OCI-LY7 (cell line): Measurements from ENCODE around the gene CERCAM. TPM values are rescaled to one million over a fixed set of nuclear protein-coding genes. Genes with fewer than 3 reads are reported as not detected.

Experiments used
- BruUV-seq: library from RNA; stranded (reverse); fragments of 400-500 nt; replicated peaks from 2 replicates; lab custom pipeline; 2021; lab: Mats Ljungman, UMichigan
- CTCF ChIA-PET: fragments of 300-600 bp; sonication (Branson Sonifier 250); formaldehyde crosslinking; loops from one replicate; lab custom pipeline; 2022; ENCODE audit warnings: antibody characterized with exemption; ENCODE audit not compliant: unreplicated experiment; lab: Charles Lee
- POLR2A ChIA-PET: fragments of 300-600 bp; sonication (Branson Sonifier 250); formaldehyde crosslinking; loops from one replicate; lab custom pipeline; 2022; ENCODE audit warnings: antibody characterized with exemption; lab: Charles Lee
- DNase-seq: peaks from one replicate; pipeline ENCODE4 v3.0.0-alpha.2; 2015; ENCODE audit warnings: low spot score
- H2AFZ ChIP-seq: fragments of 200-600 bp; sonication (generic), shearing (Covaris generic); 2 replicates; pipeline ENCODE4 v1.6.1; 2014; ENCODE audit warnings: mild to moderate bottlenecking, antibody characterized with exemption, low read length, moderate library complexity
- H3K27ac ChIP-seq: fragments of 200-600 bp; sonication (generic); 2 replicates; pipeline ENCODE4 v1.5.1; 2014; ENCODE audit warnings: mixed run types, low read depth, mild to moderate bottlenecking, moderate library complexity, low read length, inconsistent platforms; ENCODE audit not compliant: poor library complexity, severe bottlenecking
- H3K36me3 ChIP-seq: fragments of 200-600 bp; sonication (generic); 2 replicates; pipeline ENCODE4 v1.6.1; 2014; ENCODE audit warnings: mild to moderate bottlenecking, antibody characterized with exemption, low read length, moderate library complexity, mixed read lengths; ENCODE audit not compliant: insufficient read depth
- H3K4me1 ChIP-seq: fragments of 200-600 bp; sonication (generic); 2 replicates; pipeline ENCODE4 v1.5.1; 2014; ENCODE audit warnings: mild to moderate bottlenecking, low read length; ENCODE audit not compliant: insufficient read depth, poor library complexity, severe bottlenecking
- H3K4me2 ChIP-seq: fragments of 200-600 bp; sonication (generic); 2 replicates; pipeline ENCODE4 v1.6.1; 2014; ENCODE audit warnings: mild to moderate bottlenecking, low read length
- H3K4me3 ChIP-seq: fragments of 200-600 bp; sonication (generic); 2 replicates; pipeline ENCODE4 v1.5.1; 2014; ENCODE audit warnings: mild to moderate bottlenecking, low read depth, low read length; ENCODE audit not compliant: poor library complexity, severe bottlenecking
- H3K79me2 ChIP-seq: fragments of 200-600 bp; sonication (generic); 2 replicates; pipeline ENCODE4 v1.6.1; 2016; ENCODE audit warnings: low read depth, mild to moderate bottlenecking, low read length, moderate library complexity, mixed read lengths; ENCODE audit not compliant: insufficient read depth
- H3K9me2 ChIP-seq: fragments of 200-600 bp; sonication (generic); 2 replicates; pipeline ENCODE4 v1.6.1; 2016; ENCODE audit warnings: mild to moderate bottlenecking, low read length, mixed read lengths; ENCODE audit not compliant: insufficient read depth
- H3K9me3 ChIP-seq: fragments of 200-600 bp; sonication (generic); 2 replicates; pipeline ENCODE4 v1.6.1; 2014; ENCODE audit warnings: mild to moderate bottlenecking, mixed run types, low read length, mixed read lengths
- H4K20me1 ChIP-seq: fragments of 200-600 bp; sonication (generic); 2 replicates; pipeline ENCODE4 v1.6.1; 2014; ENCODE audit warnings: mild to moderate bottlenecking, antibody characterized with exemption, low read length, moderate library complexity, mixed read lengths; ENCODE audit not compliant: insufficient read depth
- EZH2phosphoT487 ChIP-seq: fragments of 200-600 bp; sonication (generic); IDR thresholded peaks from 2 replicates; pipeline ENCODE4 v1.6.1; 2018; ENCODE audit warnings: low read depth, borderline replicate concordance, mild to moderate bottlenecking, mixed run types, antibody characterized with exemption, low read length, moderate library complexity, mixed read lengths
- intact Hi-C: fragments of 100-400 bp; cut with micrococcal nuclease; formaldehyde crosslinking; loops from one replicate; pipeline ENCODE4 v1.10.0; 2022; ENCODE audit not compliant: unreplicated experiment
- total RNA-seq, 2 experiments: library from RNA; depleted of rRNA in 1 of 2; stranded (reverse); fragments of >200 nt in 1 of 2; shearing (Covaris generic) in 1 of 2; gene quantifications; 2 replicates each; pipeline ENCODE4 v1.2.3, GENCODE V29; 2014 to 2022
- TF ChIP-seq, protein P1 (sequence below): fragments of 200-600 bp; sonication (generic); conservative IDR thresholded peaks from 2 replicates; pipeline ENCODE4 v1.5.1; 2014; ENCODE audit warnings: mild to moderate bottlenecking, antibody characterized with exemption, low read length, moderate library complexity, mixed read lengths

Gene CERCAM
- total RNA-seq, 2 experiments from 2014 or later, result 2.7 to 3.5 TPM

DNA sequence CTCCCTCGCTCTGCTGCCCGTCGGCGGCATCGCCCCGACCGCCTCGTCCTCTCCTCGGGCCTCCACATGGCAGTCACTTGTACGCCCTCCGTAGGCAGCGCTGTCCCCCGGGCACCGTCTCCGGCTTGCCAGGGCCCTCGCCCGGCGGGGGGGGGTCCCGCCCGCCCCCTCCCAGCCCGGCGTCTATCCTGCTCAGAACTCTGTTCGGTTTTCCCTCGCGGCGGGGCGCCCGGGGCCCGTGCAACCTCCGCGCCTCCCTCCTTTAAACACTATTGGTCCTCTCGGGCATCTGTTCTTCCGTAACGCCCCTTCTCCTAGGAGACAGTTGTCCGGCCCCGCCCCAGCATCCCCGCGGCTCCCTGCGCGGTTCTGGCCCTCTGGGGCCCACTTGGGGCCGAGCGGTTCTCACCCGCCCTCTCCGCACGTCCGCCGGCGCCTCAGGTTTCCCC lies 36.0 kb downstream of the CERCAM start:
- Histone ChIP-seq H3K36me3 (peaks cover 26% of the 10 kb centered on the region), H3K4me3 (peak overlapping the region; percentile 76), H3K9me2 (no peaks in the 10 kb centered on the region), H3K9me3 (no peaks in the 10 kb centered on the region), H3K79me2 (peaks cover 12% of the 10 kb centered on the region), H2AFZ (peak overlapping the region; percentile 28; the same call in 1 of the 2 replicates), H3K27ac (peak overlapping the region; percentile 75), H3K4me2 (peak overlapping the region; percentile 86), H3K4me1 (peaks cover 10% of the 10 kb centered on the region), H4K20me1 (0 out of 2 replicates have a peak, but pooled peaks cover 4% of the 10 kb centered on the region)
- ChIA-PET POLR2A (interaction anchor here (1.2 kb wide), 1 partner anchor 32 kb away, joined by 4 read pairs; no protein-coding TSS in a partner anchor), CTCF (no interaction called here)
- peak; percentile 77 for DNase-seq
- no TSS peak for BruUV-seq
- intact Hi-C loops, result loop anchor here (2.0 to 5.0 kb wide), 5 partner anchors 48 to 426 kb away; partner anchors contain the start of genes GLE1, LRRC8A, URM1 and ZDHHC12
- no peak for TF ChIP-seq EZH2phosphoT487
- TF ChIP-seq, protein P1, sequence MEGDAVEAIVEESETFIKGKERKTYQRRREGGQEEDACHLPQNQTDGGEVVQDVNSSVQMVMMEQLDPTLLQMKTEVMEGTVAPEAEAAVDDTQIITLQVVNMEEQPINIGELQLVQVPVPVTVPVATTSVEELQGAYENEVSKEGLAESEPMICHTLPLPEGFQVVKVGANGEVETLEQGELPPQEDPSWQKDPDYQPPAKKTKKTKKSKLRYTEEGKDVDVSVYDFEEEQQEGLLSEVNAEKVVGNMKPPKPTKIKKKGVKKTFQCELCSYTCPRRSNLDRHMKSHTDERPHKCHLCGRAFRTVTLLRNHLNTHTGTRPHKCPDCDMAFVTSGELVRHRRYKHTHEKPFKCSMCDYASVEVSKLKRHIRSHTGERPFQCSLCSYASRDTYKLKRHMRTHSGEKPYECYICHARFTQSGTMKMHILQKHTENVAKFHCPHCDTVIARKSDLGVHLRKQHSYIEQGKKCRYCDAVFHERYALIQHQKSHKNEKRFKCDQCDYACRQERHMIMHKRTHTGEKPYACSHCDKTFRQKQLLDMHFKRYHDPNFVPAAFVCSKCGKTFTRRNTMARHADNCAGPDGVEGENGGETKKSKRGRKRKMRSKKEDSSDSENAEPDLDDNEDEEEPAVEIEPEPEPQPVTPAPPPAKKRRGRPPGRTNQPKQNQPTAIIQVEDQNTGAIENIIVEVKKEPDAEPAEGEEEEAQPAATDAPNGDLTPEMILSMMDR, result 0 out of 2 replicates have a peak, but pooled peaks have one; percentile 16

DNA sequence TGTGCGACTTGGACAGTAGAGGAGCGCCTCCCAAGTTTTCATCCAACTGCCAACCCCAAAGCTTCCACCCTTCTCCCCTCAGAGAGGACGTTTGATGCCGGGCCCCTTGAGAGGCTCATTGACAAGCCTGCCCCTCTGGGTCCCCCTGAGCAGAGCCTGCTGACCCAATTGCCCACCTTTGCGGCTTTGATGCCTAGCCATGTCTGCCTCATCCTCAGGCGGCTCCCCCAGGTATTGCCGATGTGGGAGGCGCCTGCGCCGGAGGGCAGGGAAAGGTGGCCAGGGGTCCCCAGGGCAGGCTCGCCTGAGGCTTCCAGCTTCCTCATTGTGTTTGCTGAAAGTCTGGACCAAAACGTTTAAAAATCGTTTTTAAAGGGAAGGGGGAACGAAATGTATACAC lies 36.5 kb downstream of the CERCAM start:
- Histone ChIP-seq H3K27ac (peak overlapping the region; percentile 75), H3K79me2 (peaks cover 12% of the 10 kb centered on the region), H4K20me1 (0 out of 2 replicates have a peak, but pooled peaks cover 4% of the 10 kb centered on the region), H3K36me3 (peaks cover 32% of the 10 kb centered on the region), H3K4me1 (peaks cover 10% of the 10 kb centered on the region), H2AFZ (no peak overlapping the region), H3K9me2 (no peaks in the 10 kb centered on the region), H3K4me2 (peak overlapping the region; percentile 86), H3K9me3 (no peaks in the 10 kb centered on the region), H3K4me3 (peak overlapping the region; percentile 76)
- no TSS peak for BruUV-seq
- POLR2A ChIA-PET, result interaction anchor here (1.1 to 1.2 kb wide), 2 partner anchors 32 to 96 kb away, joined by 3 to 4 read pairs; no protein-coding TSS in a partner anchor
- intact Hi-C loops, result loop anchor here (2.0 to 5.0 kb wide), 5 partner anchors 48 to 426 kb away; partner anchors contain the start of genes GLE1, LRRC8A, URM1 and ZDHHC12
- TF ChIP-seq, protein P1, result no peak
- TF ChIP-seq EZH2phosphoT487, result no peak
- DNase-seq, result no peak
- CTCF ChIA-PET, result interaction anchor here (0.5 kb wide), 1 partner anchor 95 kb away, joined by 3 read pairs; the partner anchor contains the start of gene SPTAN1

DNA sequence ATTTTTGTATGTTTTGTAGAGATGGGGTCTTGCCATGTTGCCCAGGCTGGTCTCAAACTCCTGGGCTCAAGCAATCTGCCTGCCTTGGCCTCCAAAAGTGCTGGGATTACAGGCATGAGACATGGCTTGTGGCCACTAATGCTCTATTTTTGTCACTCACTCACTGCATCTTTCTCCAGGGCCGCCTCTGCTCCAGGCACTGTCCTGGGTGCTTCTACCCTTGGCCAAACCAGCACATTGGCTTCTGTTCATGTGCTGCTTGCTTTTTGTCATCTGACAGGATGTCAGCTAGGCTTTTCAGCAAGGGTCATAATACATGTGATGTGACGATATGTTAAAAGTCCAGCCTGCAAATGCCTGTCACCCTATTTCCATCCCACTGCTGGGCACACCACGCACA lies 38.4 kb downstream of the CERCAM start:
- H3K4me3 ChIP-seq, result no peak overlapping the region
- H3K27ac ChIP-seq, result no peak overlapping the region
- DNase-seq, result no peak
- CTCF ChIA-PET, result no interaction called here
- H3K79me2 ChIP-seq, result peaks cover 12% of the 10 kb centered on the region
- H3K9me3 ChIP-seq, result no peaks in the 10 kb centered on the region
- H3K9me2 ChIP-seq, result no peaks in the 10 kb centered on the region
- H4K20me1 ChIP-seq, result 0 out of 2 replicates have a peak, but pooled peaks cover 4% of the 10 kb centered on the region
- TF ChIP-seq, protein P1, result no peak
- TF ChIP-seq EZH2phosphoT487, result no peak
- POLR2A ChIA-PET, result no interaction called here
- peaks cover 50% of the 10 kb centered on the region for H3K36me3 ChIP-seq
- H2AFZ ChIP-seq, result no peak overlapping the region
- peaks cover 10% of the 10 kb centered on the region for H3K4me1 ChIP-seq
- BruUV-seq, result no TSS peak
- H3K4me2 ChIP-seq, result no peak overlapping the region
- intact Hi-C loops, result loop anchor here (5.0 kb wide), 1 partner anchor 263 kb away; the partner anchor contains the start of gene ZDHHC12
